Endodermal cell (in vitro differentiated cells): ENCODE data around the gene ST6GALNAC6. TPM values are rescaled to one million over a fixed set of nuclear protein-coding genes. Genes with fewer than 3 reads are reported as not detected.

Source experiments
- DNase-seq: peaks from one replicate; pipeline ENCODE4 v3.0.0-alpha.2; 2017
- H3K27ac ChIP-seq: 2 replicates; pipeline ENCODE4 v1.5.1; 2013; ENCODE audit warnings: mild to moderate bottlenecking, low read depth, low read length, moderate library complexity
- H3K27me3 ChIP-seq: 2 replicates; pipeline ENCODE4 v1.6.1; 2013; ENCODE audit warnings: mild to moderate bottlenecking, low read length, moderate library complexity; ENCODE audit not compliant: insufficient read depth, control insufficient read depth, poor library complexity, severe bottlenecking
- H3K36me3 ChIP-seq: 2 replicates; pipeline ENCODE4 v1.7.0; 2013; ENCODE audit warnings: mild to moderate bottlenecking, low read length, moderate library complexity; ENCODE audit not compliant: control insufficient read depth, insufficient read depth
- H3K4me1 ChIP-seq: one replicate; pipeline ENCODE4 v1.7.0; 2013; ENCODE audit warnings: low read length; ENCODE audit not compliant: control insufficient read depth, insufficient read depth
- H3K4me3 ChIP-seq: 2 replicates; pipeline ENCODE4 v1.5.1; 2013; ENCODE audit warnings: mild to moderate bottlenecking, low read length, moderate library complexity
- H3K9ac ChIP-seq: 2 replicates; pipeline ENCODE4 v1.6.1; 2013; ENCODE audit warnings: mild to moderate bottlenecking, low read length, moderate library complexity; ENCODE audit not compliant: poor library complexity, severe bottlenecking; ENCODE audit errors: extremely low read depth
- H3K9me3 ChIP-seq: 2 replicates; pipeline ENCODE4 v1.6.1; 2013; ENCODE audit warnings: mild to moderate bottlenecking, low read length, moderate library complexity; ENCODE audit not compliant: control insufficient read depth
- H3K27ac Mint-ChIP-seq: 2 replicates; pipeline ENCODE4 v1.8.0; 2020; ENCODE audit warnings: mixed read lengths
- H3K27me3 Mint-ChIP-seq: 2 replicates; pipeline ENCODE4 v1.8.0; 2021; ENCODE audit warnings: mild to moderate bottlenecking, mixed read lengths; ENCODE audit not compliant: insufficient read depth
- H3K36me3 Mint-ChIP-seq: 2 replicates; pipeline ENCODE4 v1.8.0; 2020; ENCODE audit warnings: low read depth, mixed read lengths
- H3K4me1 Mint-ChIP-seq: 2 replicates; pipeline ENCODE4 v1.8.0; 2020; ENCODE audit warnings: mixed read lengths
- H3K4me3 Mint-ChIP-seq: 2 replicates; pipeline ENCODE4 v1.8.0; 2020; ENCODE audit warnings: mild to moderate bottlenecking, moderate library complexity, mixed read lengths
- H3K9me3 Mint-ChIP-seq: 2 replicates; pipeline ENCODE4 v1.8.0; 2020; ENCODE audit warnings: mild to moderate bottlenecking, mixed read lengths
- WGBS, 2 experiments: methylation state at CpG; one replicate each; pipeline versions ENCODE4 v1.1.5 to v1.1.7; 2013; ENCODE audit warnings: missing lambda C conversion rate in 2 of 2, mixed read lengths in 1 of 2; ENCODE audit not compliant: insufficient coverage in 1 of 2, insufficient read length in 1 of 2; 5-methylcytosine and 5-hydroxymethylcytosine counted together
- total RNA-seq, 2 donors: library from RNA; stranded (reverse); fragmentation: NEBNext Ultra II Directional in 1 of 2; extraction: Animal tissue kit (Norgen Biotek cat#: 25700) in 1 of 2; gene quantifications; 2 replicates in 1 of 2; 3 replicates in 1 of 2; pipeline ENCODE4 v1.2.1, GENCODE V29; 2021
- TF ChIP-seq, protein P1 (sequence below): fragments of 200-600 bp; sonication (generic); conservative IDR thresholded peaks from 2 replicates; pipeline ENCODE4 v1.5.0; 2021; ENCODE audit warnings: antibody characterized with exemption, mild to moderate bottlenecking

ST6GALNAC6 gene
- total RNA-seq, 2 donors from 2014 or later: 42.3 to 44.2 TPM

DNA sequence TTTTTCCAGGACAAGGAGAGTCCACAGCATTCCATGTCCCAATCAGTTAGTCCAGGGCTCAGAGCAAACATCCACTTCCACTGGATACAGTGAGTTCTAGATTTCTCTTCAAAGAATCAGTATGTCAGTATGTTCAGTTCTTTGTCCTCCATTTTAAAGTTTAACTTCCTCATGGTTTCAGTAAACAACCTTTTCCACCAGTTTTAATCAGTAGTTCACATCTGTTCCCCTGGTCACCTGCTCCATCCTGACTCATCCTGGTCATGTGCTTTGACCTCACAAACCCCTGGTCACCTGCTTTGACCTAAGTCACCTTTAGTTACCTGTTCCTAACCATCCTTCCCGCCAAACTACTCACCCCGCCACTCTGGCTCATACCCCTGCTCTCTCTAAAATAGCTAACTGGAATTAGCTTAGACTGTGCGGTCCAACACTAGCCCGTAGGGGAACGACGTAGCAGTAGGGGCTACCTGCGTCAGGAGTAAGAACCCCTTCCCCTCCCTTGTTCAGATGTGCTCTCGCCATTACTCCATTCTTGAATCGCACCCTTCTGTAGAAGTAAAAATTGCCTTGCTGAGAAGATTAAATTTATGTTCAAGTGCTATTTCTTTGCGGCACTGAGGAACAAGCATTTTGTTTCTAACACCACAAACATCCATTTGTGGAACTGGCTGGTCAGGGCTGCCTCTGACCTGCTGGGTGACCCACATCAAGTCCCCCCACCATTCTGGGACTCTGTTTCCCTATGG lies 50.5 kb downstream of the ST6GALNAC6 start:
- no peaks in the 10 kb centered on the region for H3K36me3 ChIP-seq
- Mint-ChIP-seq H3K9me3 (peaks cover 16% of the 10 kb centered on the region), H3K4me3 (no peak overlapping the region), H3K27ac (no peak overlapping the region), H3K27me3 (no peaks in the 10 kb centered on the region), H3K36me3 (no peaks in the 10 kb centered on the region), H3K4me1 (no peaks in the 10 kb centered on the region)
- H3K4me3 ChIP-seq: no peak overlapping the region
- DNase-seq: no peak
- peaks cover 11% of the 10 kb centered on the region for H3K9me3 ChIP-seq
- WGBS, 2 experiments: 89 to 95% methylated on average over 7 to 10 of the region's 10 CpGs
- TF ChIP-seq, protein P1, sequence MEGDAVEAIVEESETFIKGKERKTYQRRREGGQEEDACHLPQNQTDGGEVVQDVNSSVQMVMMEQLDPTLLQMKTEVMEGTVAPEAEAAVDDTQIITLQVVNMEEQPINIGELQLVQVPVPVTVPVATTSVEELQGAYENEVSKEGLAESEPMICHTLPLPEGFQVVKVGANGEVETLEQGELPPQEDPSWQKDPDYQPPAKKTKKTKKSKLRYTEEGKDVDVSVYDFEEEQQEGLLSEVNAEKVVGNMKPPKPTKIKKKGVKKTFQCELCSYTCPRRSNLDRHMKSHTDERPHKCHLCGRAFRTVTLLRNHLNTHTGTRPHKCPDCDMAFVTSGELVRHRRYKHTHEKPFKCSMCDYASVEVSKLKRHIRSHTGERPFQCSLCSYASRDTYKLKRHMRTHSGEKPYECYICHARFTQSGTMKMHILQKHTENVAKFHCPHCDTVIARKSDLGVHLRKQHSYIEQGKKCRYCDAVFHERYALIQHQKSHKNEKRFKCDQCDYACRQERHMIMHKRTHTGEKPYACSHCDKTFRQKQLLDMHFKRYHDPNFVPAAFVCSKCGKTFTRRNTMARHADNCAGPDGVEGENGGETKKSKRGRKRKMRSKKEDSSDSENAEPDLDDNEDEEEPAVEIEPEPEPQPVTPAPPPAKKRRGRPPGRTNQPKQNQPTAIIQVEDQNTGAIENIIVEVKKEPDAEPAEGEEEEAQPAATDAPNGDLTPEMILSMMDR: no peak
- H3K9ac ChIP-seq: no peak overlapping the region
- H3K27ac ChIP-seq: no peak overlapping the region
- no peaks in the 10 kb centered on the region for H3K27me3 ChIP-seq
- H3K4me1 ChIP-seq: no peaks in the 10 kb centered on the region

DNA sequence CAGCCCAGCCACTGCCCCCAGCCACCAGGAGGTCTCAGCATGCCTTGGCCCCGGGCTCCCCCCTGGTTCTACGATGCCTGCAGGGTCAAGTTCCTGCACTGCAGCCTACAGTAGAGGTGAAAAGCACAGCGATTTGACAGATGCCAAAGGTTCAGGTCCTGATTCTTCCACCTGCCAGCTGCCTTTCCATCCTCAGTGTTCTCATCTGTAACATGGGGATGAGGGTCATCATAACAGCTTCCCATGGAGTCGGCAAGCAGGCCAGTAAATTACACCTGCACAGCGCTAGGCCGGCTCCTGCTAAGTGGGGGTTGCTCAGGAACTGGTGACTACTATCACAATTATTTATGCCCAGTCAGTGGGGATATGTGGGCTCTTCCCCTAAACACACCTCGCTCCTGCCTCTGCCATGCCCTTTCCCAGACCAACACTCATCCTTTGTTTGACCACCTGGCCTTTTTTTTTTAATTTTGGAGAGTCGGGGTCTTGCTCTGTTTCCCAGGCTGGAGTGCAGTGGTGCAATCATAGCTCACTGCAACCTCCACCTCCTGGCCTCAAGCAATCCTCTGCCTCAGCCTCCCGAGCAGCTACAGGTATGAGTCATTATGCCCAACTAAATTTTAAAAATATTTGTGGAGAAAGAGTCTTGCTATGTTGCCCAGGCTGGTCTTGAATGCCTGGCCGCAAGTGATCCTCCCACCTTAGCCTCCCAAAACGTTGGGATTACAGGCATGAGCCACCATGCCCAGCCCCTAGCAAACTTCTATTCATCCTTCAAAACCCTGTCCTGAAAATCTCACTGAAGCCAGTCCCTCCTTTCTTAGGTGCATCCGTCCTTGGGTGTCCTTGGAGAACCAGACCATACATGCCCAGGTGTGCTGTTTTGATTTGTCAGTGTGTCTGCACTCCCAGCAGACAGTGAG lies 51.3 kb downstream of the ST6GALNAC6 start:
- H3K4me1 ChIP-seq: no peaks in the 10 kb centered on the region
- H3K36me3 ChIP-seq: no peaks in the 10 kb centered on the region
- H3K27me3 ChIP-seq: no peaks in the 10 kb centered on the region
- Mint-ChIP-seq H3K36me3 (no peaks in the 10 kb centered on the region), H3K4me3 (no peak overlapping the region), H3K27ac (no peak overlapping the region), H3K9me3 (peaks cover 16% of the 10 kb centered on the region), H3K27me3 (no peaks in the 10 kb centered on the region), H3K4me1 (no peaks in the 10 kb centered on the region)
- TF ChIP-seq, protein P1: no peak
- 78 to 88% methylated on average over 9 to 12 of the region's 12 CpGs for WGBS, 2 experiments
- H3K9ac ChIP-seq: no peak overlapping the region
- no peak for DNase-seq
- H3K27ac ChIP-seq: no peak overlapping the region
- no peak overlapping the region for H3K4me3 ChIP-seq
- peaks cover 11% of the 10 kb centered on the region for H3K9me3 ChIP-seq

DNA sequence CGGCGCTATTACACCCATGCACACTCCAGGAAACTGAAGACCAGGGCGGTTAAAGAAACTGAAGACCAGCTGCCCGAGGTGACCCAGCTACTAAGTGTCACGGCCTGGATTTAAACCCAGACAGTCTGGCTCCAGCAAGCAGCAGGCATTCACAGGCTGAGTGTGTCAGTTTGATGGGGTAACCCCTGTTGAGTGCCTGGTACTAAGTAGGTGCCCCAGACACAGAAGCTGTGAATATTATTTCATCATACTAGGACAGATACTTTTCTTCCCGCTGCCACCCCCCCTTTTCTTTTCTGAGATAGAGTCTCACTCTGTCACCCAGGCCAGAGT lies 52.3 kb downstream of the ST6GALNAC6 start:
- no peaks in the 10 kb centered on the region for H3K27me3 ChIP-seq
- no peaks in the 10 kb centered on the region for H3K36me3 ChIP-seq
- no peaks in the 10 kb centered on the region for H3K4me1 ChIP-seq
- H3K36me3 Mint-ChIP-seq: no peaks in the 10 kb centered on the region
- no peaks in the 10 kb centered on the region for H3K27me3 Mint-ChIP-seq
- H3K4me1 Mint-ChIP-seq: no peaks in the 10 kb centered on the region
- no peak overlapping the region for H3K4me3 Mint-ChIP-seq
- H3K9me3 Mint-ChIP-seq: peaks cover 16% of the 10 kb centered on the region
- 91% methylated on average over 6 of the region's 6 CpGs for WGBS, 2 experiments
- TF ChIP-seq, protein P1: no peak
- no peak overlapping the region for H3K27ac ChIP-seq
- peaks cover 11% of the 10 kb centered on the region for H3K9me3 ChIP-seq
- no peak for DNase-seq
- H3K9ac ChIP-seq: no peak overlapping the region
- H3K4me3 ChIP-seq: no peak overlapping the region
- H3K27ac Mint-ChIP-seq: no peak overlapping the region
